ENCODE data around the gene LIPH. TPM values are rescaled to one million over a fixed set of nuclear protein-coding genes. Genes with fewer than 3 reads are reported as not detected.

Gene LIPH
- total and polyA plus RNA-seq, 2 of the 8 experiments (the other 6 are each of a cell fraction or from before 2014, with no cell fraction given), result 0.08 TPM; not detected in 1

- TF ChIP-seq CTCF (IDR thresholded peaks at IDR 0.05; ENCODE audit: control extremely low read depth in 1 of 3, insufficient read depth in 1 of 3, low read depth in 1 of 3, low read length in 3 of 3) (no peak), ASH2L (IDR thresholded peaks at IDR 0.05; ENCODE audit: low read length) (no peak)
Observed at GRCh38 chr3:185559706-185560090, 7.3 kb upstream of the LIPH start (continued).

Measured in H1 (cell line).